Hepatocyte (in vitro differentiated cells): Measurements from ENCODE around the gene ITGA11.

Source experiments
- CTCF ChIP-seq: fragments of 200-600 bp; sonication (generic); IDR thresholded peaks from 2 replicates; pipeline ENCODE4 v1.5.1; 2016; ENCODE audit warnings: antibody characterized with exemption, mild to moderate bottlenecking; ENCODE audit not compliant: poor library complexity
- EZH2phosphoT487 ChIP-seq: fragments of 200-600 bp; sonication (generic); IDR thresholded peaks from one replicate; pipeline ENCODE4 v1.6.1; 2018; ENCODE audit warnings: antibody characterized with exemption, mild to moderate bottlenecking, low read depth, moderate library complexity; ENCODE audit not compliant: unreplicated experiment, severe bottlenecking

GRCh38 chr15:68281008-68281407 lies 151.0 kb downstream of the ITGA11 start:
- TF ChIP-seq EZH2phosphoT487 (no peak), CTCF (no peak)
